Stimulated activated CD8-positive, alpha-beta memory T cell treated with anti-CD3 and anti-CD28 coated beads, Interleukin-7, amount 100 ng/mL, for 24 hours (primary cell): ENCODE measurements around the gene ALDOC.

Source experiments
- DNase-seq: peaks from one replicate; pipeline ENCODE4 v3.0.0-alpha.2; 2020; ENCODE audit warnings: low read depth

The ALDOC gene

DNA sequence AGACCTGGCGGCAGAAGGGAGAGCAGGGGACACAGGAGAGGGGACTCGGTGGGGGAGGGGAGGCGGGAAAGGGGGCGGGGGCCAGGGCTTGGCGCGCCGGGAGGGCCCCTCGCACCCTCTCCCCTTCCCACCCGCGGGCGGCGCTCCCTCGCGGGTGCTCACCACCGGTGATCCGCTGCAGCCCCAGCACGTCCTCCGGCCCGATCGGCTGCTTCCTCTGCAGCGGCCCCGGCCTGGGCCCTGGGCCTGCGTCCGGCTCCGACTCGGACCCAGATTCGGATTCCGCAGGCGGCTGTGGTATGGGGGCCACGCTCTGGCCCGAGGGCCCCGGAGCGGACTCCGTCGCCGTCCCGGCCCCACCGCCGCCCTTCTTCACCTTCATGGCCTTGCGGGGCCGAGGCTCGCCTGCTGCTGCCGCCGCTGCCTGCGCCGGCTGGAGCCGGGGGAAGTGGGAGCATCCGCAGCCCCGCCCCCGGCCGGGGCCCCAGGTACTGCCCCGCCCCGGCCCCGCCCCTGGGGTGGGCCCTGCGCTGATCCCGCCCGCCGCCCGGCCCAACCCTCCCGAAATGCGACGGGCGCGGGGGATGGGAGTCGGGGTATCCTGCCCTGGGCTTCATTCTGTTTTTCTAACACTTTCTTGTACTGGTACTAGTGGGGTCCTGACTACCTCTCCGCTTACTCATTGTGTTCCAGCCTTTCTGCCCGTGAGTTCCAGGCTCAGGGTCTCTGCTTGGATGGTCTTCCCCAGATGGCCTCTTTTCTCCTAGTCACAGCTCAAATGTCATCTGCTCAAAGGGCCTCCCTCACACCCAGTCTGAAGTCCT, 24.3 kb downstream of the ALDOC start, which contains the start of gene UNC119:
Gene UNC119 (minus strand): TSS at position 449 of the 824 bp plus-strand sequence. CDS start 67 bp downstream, at position 382.
- DNase-seq: peak; percentile 50

- no peak for DNase-seq
These were observed 25.1 kb downstream of the ALDOC start for GRCh38 chr17:28551421-28552175.

GRCh38 chr17:28550858-28551257, 25.8 kb downstream of the ALDOC start:
- DNase-seq: no peak

- DNase-seq: no peak
These were observed 27.2 kb downstream of the ALDOC start for GRCh38 chr17:28549236-28550132.

- DNase-seq: no peak
These were observed 28.1 kb downstream of the ALDOC start for GRCh38 chr17:28548417-28549130.

GRCh38 chr17:28547623-28548416, 28.9 kb downstream of the ALDOC start:
- peak; percentile 42 for DNase-seq

DNA sequence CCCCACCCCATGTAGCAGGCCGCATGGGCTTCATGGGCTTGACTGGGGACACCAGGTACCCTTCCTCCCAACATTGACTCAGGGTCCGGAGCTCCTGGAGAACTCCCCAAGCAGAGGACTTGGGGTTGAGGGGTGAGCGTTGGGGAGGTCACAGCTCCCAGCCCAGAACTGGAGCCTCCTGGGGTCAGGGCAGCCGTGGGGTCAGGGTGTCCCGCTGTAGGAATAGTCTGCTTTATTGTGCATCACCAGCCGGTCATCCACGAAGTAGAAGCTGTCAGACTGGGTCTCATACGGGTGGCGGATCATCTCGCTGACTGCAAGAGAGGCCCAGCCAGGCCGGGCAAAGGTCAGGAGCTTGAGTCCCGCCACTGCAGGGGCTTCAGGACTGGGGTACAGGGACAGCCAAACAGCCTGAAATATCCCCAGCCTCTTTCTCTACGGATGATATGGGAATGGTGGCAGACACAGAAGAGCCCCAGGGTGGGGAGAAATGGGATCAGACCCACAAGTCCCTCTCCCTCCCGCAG, 29.5 kb downstream of the ALDOC start:
- DNase-seq: no peak

DNA sequence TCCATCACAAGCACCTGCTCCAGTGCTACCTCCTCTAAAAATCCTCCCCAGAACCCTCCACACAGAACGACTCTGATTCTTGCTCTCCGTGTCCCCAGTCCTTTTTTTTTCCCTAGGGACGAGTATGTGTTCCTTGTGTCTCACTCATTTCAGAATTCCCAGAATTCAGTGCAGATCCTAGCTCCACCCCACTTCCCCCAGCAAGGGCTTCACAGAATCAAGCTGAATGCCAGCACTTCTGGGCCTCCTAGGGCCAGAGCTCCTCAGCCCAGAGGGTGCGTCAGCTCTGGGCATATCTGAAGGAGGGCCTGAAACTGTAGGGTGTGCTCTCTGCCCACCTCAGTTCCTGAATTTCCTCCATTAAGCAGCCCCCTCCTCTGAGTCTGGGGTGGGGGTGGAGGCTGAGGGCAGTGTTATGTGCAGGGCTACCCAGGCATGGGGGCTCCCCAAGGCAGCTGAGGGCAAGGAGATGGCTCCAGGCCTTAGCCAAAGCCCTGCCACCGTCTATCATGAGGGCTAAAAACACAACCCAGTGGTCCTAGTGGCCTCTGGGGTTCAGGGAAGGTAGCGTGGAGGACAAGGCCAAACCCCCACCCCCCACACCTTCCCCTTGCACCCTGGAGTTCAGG, 30.8 kb downstream of the ALDOC start:
- no peak for DNase-seq

DNA sequence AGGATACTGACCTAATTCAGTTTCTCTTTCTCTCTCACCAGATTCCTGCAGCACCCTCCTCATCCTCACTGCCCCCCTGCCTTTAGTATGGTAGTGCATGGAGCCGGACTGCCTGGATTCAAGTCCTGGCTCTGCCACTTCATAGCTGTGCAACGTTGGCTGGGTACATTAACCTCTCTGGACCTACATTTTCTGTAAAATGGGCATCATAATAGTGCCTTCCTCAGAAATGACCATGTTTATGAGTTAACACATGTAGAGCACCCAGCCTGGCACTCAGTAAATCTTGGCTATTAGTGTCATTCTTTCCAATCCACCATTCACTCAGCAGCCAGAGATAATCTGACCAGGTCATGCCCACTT, 31.6 kb downstream of the ALDOC start:
- DNase-seq: no peak

DNA sequence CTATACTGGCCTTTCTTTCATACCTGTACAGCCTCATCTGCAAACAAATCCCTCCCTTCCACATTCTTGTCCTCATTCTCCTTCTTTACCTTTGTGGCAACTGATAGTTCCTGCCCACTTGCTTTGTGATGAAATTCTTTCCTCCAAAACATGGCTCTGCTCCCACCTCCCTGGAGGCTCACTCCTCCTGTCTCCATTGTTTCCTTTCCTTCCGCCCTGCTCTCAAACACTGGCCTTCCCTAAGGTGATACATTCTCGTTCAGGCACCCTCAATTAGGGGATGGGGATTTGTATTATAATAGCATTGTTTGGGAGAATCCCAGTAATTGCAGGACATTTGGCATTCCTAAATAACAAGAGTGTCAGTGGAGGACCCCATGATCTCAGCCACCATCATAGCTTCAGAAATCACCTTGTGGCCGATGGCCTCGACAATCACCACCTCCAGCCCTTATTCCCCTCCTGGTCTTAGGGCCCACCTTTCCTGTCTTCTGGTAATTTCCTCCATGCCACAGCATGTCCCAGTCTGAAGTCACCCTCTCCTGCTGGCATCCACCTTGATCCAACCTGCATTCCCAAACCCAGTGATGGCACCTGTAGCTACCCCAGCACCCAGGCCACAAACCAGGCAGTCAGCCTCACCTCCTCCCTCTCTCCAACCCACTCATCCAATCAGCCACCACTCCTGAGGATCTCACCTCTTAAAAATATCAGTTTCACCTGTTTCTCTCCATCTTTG, 32.1 kb downstream of the ALDOC start:
- DNase-seq: no peak

DNA sequence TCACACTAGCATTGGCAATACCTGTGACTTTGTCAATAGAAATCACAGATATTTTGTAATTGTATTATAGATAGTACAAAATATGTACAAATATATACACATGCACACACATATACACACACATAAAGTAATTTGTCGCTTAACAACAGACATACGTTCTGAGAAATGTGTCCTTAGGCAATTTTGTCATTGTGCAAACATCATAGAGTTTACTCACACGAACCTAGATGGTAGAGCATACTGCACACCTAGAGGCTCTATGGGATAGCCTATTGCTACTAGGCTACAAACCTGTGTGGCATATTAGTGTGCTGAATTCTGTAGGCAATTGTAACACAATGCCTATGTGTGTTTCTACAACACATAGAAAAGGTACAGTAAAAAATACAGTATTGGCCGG, 35.3 kb downstream of the ALDOC start:
- no peak for DNase-seq

- no peak for DNase-seq
These were observed 36.5 kb downstream of the ALDOC start for GRCh38 chr17:28540231-28540630.

DNA sequence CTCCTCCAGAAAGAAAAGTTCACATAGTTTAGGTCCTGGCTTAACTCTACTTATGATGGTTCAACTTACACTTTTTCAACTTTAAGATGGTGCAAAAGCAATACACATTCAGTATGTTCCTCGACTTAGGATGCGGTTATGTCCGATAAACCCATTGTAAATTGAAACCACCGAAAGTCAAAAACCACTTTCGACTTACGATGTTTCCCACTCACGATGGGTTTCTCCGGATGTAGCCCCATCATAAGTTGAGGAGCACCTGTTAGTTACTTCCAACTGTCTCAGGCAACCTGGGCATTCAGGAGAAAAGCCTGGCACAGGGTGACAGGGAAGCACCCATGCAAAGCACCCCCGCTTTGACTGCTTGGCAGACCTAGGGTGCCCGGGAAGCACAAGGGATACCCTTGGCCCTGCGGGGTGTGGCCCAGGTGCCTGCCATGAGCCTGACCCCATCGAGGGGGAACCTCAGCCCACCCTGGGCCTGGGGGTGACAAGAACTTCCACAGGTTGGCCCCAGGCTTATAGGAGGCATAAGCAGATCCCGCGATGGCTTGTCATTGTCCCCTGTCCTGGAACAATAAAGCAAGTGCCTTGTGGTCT, 38.3 kb downstream of the ALDOC start:
- DNase-seq: no peak

- no peak for DNase-seq
These were observed 39.5 kb downstream of the ALDOC start for GRCh38 chr17:28537219-28537610.

DNA sequence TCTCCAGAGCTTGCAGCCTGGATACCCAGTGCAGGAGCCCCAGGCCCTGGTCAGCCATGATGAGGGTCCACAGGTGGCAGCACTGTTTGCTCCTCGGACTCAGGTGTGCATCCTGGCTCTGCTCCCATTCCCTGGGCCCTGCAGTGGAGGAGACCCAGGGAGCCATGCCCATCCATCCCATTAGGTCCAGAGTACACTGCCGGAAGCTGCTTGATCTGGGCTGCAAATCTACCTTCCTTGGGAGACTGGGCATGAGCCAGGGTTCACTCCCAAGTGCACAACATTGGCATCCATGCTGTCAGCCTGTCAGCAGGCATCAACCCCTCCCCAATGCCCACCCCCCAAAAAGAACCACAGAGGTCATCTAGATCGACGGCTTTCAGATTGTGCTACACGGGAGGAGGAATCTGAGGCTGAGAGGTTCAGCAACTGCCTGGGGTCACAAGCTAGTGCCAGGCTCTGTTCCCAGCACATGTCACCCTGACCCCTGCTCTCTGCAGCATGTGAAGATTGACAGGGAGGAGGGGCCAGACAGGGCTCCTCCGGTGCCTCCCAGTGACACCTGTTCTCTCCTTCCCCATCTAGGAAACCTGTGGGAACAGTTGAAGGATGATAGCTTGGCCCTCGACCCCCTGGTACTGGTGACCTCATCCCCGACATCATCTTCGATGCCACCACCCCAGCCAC, 40.0 kb downstream of the ALDOC start:
- DNase-seq: no peak

DNA sequence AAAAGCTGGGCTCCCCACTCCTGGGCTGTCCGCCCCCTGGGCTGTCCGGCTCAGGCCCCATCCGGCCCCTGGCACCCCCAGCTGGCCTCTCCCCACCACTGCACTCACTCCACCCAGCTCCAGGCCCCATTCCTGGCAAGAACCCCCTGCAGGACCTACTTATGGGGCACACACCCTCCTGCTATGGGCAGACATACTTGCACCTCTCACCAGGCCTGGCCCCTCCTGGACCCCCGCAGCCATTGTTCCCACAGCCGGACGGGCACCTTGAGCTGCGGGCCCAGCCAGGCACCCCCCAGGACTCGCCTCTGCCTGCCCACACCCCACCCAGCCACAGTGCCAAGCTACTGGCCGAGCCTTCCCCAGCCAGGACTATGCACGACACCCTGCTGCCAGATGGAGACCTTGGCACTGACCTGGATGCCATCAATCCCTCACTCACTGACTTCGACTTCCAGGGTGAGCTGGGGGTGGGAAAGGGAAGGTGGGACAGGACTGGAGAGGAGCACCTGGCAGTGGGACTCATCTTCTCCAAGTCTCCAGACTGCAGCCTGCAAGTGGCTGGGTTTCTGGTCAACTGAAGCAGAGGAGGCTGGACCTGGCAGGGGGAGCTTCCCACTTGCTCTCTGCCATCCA, 41.8 kb downstream of the ALDOC start:
- DNase-seq: no peak

- no peak for DNase-seq
These were observed 43.4 kb downstream of the ALDOC start for GRCh38 chr17:28533091-28533807.
